Measurements from ENCODE around the gene SKP2. TPM values are rescaled to one million over a fixed set of nuclear protein-coding genes. Genes with fewer than 3 reads are reported as not detected.

SKP2 gene
- total and polyA plus RNA-seq, 4 donors: 4.6 to 28.2 (median 15.4) TPM

GRCh38 chr5:36175043-36175442 lies 23.1 kb downstream of the SKP2 start:
- Histone ChIP-seq H3K4me1 (ENCODE audit: control insufficient read depth in 4 of 4, insufficient read depth in 4 of 4, low read length in 3 of 4) (peaks cover 6 to 62% (median 45%) of the 10 kb centered on the region in 4 donors), H3K36me3 (ENCODE audit: control insufficient read depth in 4 of 4, insufficient read depth in 3 of 4, low read depth in 1 of 4, low read length in 3 of 4) (peaks cover 4 to 15% (median 10%) of the 10 kb centered on the region in 4 donors), H3K9me3 (ENCODE audit: control insufficient read depth in 4 of 4, low read length in 3 of 4) (no peaks in the 10 kb centered on the region), H3K4me3 (ENCODE audit: low read depth in 1 of 3, low read length in 3 of 3) (no peak overlapping the region), H3K27me3 (ENCODE audit: control insufficient read depth in 4 of 4, insufficient read depth in 4 of 4, low read length in 3 of 4) (no peaks in the 10 kb centered on the region), H3K9ac (ENCODE audit: low read depth in 1 of 2, low read length in 2 of 2) (no peak overlapping the region), H3K27ac (ENCODE audit: low read depth in 1 of 2, low read length in 2 of 2) (no peak overlapping the region)
- no peak for TF ChIP-seq HNF4A (conservative IDR thresholded peaks at IDR 0.05)
- TF ChIP-seq JUND (IDR thresholded peaks at IDR 0.05): no peak
- TF ChIP-seq FOXA2 (IDR thresholded peaks at IDR 0.05): no peak
- no peak for TF ChIP-seq CTCF (IDR thresholded peaks at IDR 0.05; ENCODE audit: low read depth, low read length, missing input control)
- no peak for TF ChIP-seq NR2F2 (IDR thresholded peaks at IDR 0.05)
- no peak for TF ChIP-seq MAX (IDR thresholded peaks at IDR 0.05)
- no peak for TF ChIP-seq SP1 (IDR thresholded peaks at IDR 0.05)
- TF ChIP-seq YY1 (IDR thresholded peaks at IDR 0.05): no peak
- no peak for TF ChIP-seq ATF3 (IDR thresholded peaks at IDR 0.05)
- TF ChIP-seq HNF4G (IDR thresholded peaks at IDR 0.05): no peak
- TF ChIP-seq TAF1 (conservative IDR thresholded peaks at IDR 0.05): no peak
- no peak for TF ChIP-seq FOXA1 (IDR thresholded peaks at IDR 0.05)
- 66% methylated on average over 5 of the region's 5 CpGs for WGBS
- DNase-seq (ENCODE audit: low spot score): no peak

- 66% methylated on average over 2 of the region's 2 CpGs for WGBS
- DNase-seq (ENCODE audit: low spot score): no peak
- no peaks in the 10 kb centered on the region for H3K9me3 ChIP-seq (ENCODE audit: control insufficient read depth in 4 of 4, low read length in 3 of 4)
- H3K9ac ChIP-seq (ENCODE audit: low read depth in 1 of 2, low read length in 2 of 2): peak overlapping the region in 1 of 2 donors; percentile 22
- H3K27me3 ChIP-seq (ENCODE audit: control insufficient read depth in 4 of 4, insufficient read depth in 4 of 4, low read length in 3 of 4): no peaks in the 10 kb centered on the region
- peaks cover 13 to 72% (median 57%) of the 10 kb centered on the region in 4 donors for H3K4me1 ChIP-seq (ENCODE audit: control insufficient read depth in 4 of 4, insufficient read depth in 4 of 4, low read length in 3 of 4)
- no peak overlapping the region for H3K4me3 ChIP-seq (ENCODE audit: low read depth in 1 of 3, low read length in 3 of 3)
- H3K36me3 ChIP-seq (ENCODE audit: control insufficient read depth in 4 of 4, insufficient read depth in 3 of 4, low read depth in 1 of 4, low read length in 3 of 4): peaks cover under 1 to 6% (median 3%) of the 10 kb centered on the region in 4 donors
- TF ChIP-seq YY1 (IDR thresholded peaks at IDR 0.05) (no peak), SP1 (IDR thresholded peaks at IDR 0.05) (no peak), ZBTB33 (IDR thresholded peaks at IDR 0.05) (no peak), TAF1 (conservative IDR thresholded peaks at IDR 0.05) (no peak), HNF4A (conservative IDR thresholded peaks at IDR 0.05) (no peak), JUND (IDR thresholded peaks at IDR 0.05) (no peak), NR2F2 (IDR thresholded peaks at IDR 0.05) (no peak), REST (IDR thresholded peaks at IDR 0.05) (no peak), RAD21 (IDR thresholded peaks at IDR 0.05) (no peak), EGR1 (IDR thresholded peaks at IDR 0.05; ENCODE audit: low read depth in 2 of 2) (no peak), FOXA1 (IDR thresholded peaks at IDR 0.05) (no peak), MAX (IDR thresholded peaks at IDR 0.05) (no peak), ATF3 (IDR thresholded peaks at IDR 0.05) (no peak), GABPA (IDR thresholded peaks at IDR 0.05 in 1 of 2, conservative IDR thresholded peaks at IDR 0.05 in 1 of 2) (no peak)
- no peak overlapping the region for H3K27ac ChIP-seq (ENCODE audit: low read depth in 1 of 2, low read length in 2 of 2)
These were observed 25.2 kb downstream of the SKP2 start for GRCh38 chr5:36177154-36177553.
